Measurements from ENCODE around the gene FGF18. TPM values are rescaled to one million over a fixed set of nuclear protein-coding genes. Genes with fewer than 3 reads are reported as not detected.

Gene FGF18
- total and polyA plus RNA-seq, 9 of the 15 experiments (the other 6 are each of a cell fraction or from before 2014, with no cell fraction given): 0.05 to 0.18 (median 0.11) TPM; not detected in 6

DNA sequence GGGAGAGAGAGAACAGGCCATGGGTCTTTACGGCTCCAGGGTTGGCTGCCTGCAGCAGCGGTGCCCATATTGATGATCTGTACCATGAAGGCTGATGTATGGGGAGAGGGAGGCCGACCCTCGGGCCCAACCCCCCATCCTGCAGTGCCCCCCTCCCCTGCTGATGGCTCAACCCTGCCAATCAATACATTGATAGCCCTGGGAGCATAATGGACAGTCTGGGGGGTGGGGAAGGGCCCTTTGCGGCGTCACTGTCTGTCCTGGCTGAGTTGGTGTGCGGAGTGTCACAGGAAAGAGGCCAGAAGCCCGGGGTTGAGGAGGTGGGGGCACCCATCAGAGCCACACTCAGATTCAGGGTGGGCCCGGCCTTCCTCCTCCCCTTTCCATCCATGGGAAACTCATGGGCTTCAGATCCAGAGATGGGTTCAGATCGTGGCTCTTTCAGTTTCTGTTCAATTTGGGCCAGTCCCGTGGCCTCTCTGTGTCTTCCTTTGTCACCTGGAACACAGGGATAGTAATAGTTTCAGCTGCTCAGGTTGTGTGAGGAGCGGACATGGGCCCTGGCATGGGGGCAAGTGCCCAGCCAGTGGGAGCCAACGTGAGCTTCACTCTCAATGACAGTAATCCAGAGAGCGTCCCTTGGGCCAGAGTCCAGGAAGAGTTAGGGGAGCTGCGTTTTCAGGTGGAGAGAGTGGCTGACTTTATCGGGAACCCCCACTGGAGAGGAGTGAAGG is 9.5 kb downstream of the FGF18 start:
- Histone ChIP-seq H3K9me1 (ENCODE audit: control insufficient read depth, insufficient read depth, low read length) (no peaks in the 10 kb centered on the region), H3K4me2 (ENCODE audit: insufficient read depth, low read length) (no peak overlapping the region), H3K79me2 (ENCODE audit: control insufficient read depth, insufficient read depth, low read length) (no peaks in the 10 kb centered on the region), H3K27me3 (ENCODE audit: control insufficient read depth in 2 of 2, insufficient read depth in 2 of 2, low read length in 2 of 2) (peaks cover 0 to 25% of the 10 kb centered on the region in 2 experiments; a peak in 3 of 5 replicates), H4K20me1 (replicated peaks; ENCODE audit: control insufficient read depth, insufficient read depth, low read length) (peaks cover 10% of the 10 kb centered on the region; the same call in 1 of the 2 replicates), H3K9ac (ENCODE audit: insufficient read depth in 1 of 2, low read depth in 2 of 2, low read length in 2 of 2) (no peak overlapping the region), H2AFZ (ENCODE audit: low read depth, low read length) (no peak overlapping the region), H3K36me3 (ENCODE audit: control insufficient read depth, insufficient read depth, low read length) (no peaks in the 10 kb centered on the region), H3K4me3 (no peak overlapping the region), H3K9me3 (replicated peaks; ENCODE audit: control insufficient read depth, insufficient read depth, low read depth, low read length) (no peaks in the 10 kb centered on the region), H3K27ac (ENCODE audit: extremely low read depth, low read depth, low read length) (no peak overlapping the region), H3K4me1 (replicated peaks in 1 of 2; ENCODE audit: control insufficient read depth in 2 of 2, insufficient read depth in 2 of 2, low read length in 2 of 2) (peaks cover 5 to 9% of the 10 kb centered on the region in 2 experiments; a peak in 3 of 5 replicates)
- ATAC-seq (no peak), DNase-seq (ENCODE audit: extremely low read depth in 1 of 4, low spot score in 3 of 4) (no peak), FAIRE-seq (no peak)
- ChIA-PET CTCF (ENCODE audit: low intra/inter-chr PET ratio) (no interaction called here), POLR2A (interaction anchor here (0.7 to 0.8 kb wide), 2 partner anchors 23 to 34 kb away, joined by 3 read pairs; no protein-coding TSS in a partner anchor)
- in situ Hi-C loops (cut with MboI) (loop anchor here (10.0 kb wide), 1 partner anchor 626 kb away; no protein-coding TSS in a partner anchor), intact Hi-C loops (cut with micrococcal nuclease) (no loop called here)
- 6% methylated on average over 15 of the region's 16 CpGs for whole genome bisulfite sequencing (ENCODE audit: insufficient coverage, low coverage, missing lambda C conversion rate)
- no TSS peak for BruUV-seq (replicated peaks)
- TF ChIP-seq ZNF316 (IDR thresholded peaks at IDR 0.05) (no peak), E4F1 (CRISPR knock-in tag; IDR thresholded peaks at IDR 0.05; ENCODE audit: borderline replicate concordance) (no peak), ZNF561 (CRISPR knock-in tag; conservative IDR thresholded peaks at IDR 0.05) (no peak), GABPB1 (CRISPR knock-in tag; IDR thresholded peaks at IDR 0.05) (no peak), DMBX1 (CRISPR knock-in tag; IDR thresholded peaks at IDR 0.05; ENCODE audit: borderline replicate concordance) (no peak), TAF7 (tag; IDR thresholded peaks at IDR 0.05) (no peak), ARHGAP35 (IDR thresholded peaks at IDR 0.05; ENCODE audit: partially characterized antibody) (no peak), NFIX (CRISPR knock-in tag; IDR thresholded peaks at IDR 0.05; ENCODE audit: low read depth) (no peak)
- TF ChIP-seq, protein P1, sequence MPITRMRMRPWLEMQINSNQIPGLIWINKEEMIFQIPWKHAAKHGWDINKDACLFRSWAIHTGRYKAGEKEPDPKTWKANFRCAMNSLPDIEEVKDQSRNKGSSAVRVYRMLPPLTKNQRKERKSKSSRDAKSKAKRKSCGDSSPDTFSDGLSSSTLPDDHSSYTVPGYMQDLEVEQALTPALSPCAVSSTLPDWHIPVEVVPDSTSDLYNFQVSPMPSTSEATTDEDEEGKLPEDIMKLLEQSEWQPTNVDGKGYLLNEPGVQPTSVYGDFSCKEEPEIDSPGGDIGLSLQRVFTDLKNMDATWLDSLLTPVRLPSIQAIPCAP (CRISPR knock-in tag; IDR thresholded peaks at IDR 0.05; ENCODE audit: borderline replicate concordance): no peak
- TF ChIP-seq, protein P2, sequence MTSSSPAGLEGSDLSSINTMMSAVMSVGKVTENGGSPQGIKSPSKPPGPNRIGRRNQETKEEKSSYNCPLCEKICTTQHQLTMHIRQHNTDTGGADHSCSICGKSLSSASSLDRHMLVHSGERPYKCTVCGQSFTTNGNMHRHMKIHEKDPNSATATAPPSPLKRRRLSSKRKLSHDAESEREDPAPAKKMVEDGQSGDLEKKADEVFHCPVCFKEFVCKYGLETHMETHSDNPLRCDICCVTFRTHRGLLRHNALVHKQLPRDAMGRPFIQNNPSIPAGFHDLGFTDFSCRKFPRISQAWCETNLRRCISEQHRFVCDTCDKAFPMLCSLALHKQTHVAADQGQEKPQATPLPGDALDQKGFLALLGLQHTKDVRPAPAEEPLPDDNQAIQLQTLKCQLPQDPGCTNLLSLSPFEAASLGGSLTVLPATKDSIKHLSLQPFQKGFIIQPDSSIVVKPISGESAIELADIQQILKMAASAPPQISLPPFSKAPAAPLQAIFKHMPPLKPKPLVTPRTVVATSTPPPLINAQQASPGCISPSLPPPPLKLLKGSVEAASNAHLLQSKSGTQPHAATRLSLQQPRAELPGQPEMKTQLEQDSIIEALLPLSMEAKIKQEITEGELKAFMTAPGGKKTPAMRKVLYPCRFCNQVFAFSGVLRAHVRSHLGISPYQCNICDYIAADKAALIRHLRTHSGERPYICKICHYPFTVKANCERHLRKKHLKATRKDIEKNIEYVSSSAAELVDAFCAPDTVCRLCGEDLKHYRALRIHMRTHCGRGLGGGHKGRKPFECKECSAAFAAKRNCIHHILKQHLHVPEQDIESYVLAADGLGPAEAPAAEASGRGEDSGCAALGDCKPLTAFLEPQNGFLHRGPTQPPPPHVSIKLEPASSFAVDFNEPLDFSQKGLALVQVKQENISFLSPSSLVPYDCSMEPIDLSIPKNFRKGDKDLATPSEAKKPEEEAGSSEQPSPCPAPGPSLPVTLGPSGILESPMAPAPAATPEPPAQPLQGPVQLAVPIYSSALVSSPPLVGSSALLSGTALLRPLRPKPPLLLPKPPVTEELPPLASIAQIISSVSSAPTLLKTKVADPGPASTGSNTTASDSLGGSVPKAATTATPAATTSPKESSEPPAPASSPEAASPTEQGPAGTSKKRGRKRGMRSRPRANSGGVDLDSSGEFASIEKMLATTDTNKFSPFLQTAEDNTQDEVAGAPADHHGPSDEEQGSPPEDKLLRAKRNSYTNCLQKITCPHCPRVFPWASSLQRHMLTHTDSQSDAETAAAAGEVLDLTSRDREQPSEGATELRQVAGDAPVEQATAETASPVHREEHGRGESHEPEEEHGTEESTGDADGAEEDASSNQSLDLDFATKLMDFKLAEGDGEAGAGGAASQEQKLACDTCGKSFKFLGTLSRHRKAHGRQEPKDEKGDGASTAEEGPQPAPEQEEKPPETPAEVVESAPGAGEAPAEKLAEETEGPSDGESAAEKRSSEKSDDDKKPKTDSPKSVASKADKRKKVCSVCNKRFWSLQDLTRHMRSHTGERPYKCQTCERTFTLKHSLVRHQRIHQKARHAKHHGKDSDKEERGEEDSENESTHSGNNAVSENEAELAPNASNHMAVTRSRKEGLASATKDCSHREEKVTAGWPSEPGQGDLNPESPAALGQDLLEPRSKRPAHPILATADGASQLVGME (CRISPR knock-in tag; IDR thresholded peaks at IDR 0.05): no peak
- TF ChIP-seq, protein P3, sequence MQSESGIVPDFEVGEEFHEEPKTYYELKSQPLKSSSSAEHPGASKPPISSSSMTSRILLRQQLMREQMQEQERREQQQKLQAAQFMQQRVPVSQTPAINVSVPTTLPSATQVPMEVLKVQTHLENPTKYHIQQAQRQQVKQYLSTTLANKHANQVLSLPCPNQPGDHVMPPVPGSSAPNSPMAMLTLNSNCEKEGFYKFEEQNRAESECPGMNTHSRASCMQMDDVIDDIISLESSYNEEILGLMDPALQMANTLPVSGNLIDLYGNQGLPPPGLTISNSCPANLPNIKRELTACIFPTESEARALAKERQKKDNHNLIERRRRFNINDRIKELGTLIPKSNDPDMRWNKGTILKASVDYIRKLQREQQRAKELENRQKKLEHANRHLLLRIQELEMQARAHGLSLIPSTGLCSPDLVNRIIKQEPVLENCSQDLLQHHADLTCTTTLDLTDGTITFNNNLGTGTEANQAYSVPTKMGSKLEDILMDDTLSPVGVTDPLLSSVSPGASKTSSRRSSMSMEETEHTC (IDR thresholded peaks at IDR 0.05): no peak
